ENCODE measurements around the gene OCIAD2. TPM values are rescaled to one million over a fixed set of nuclear protein-coding genes. Genes with fewer than 3 reads are reported as not detected.

OCIAD2 gene
- total RNA-seq, 1 donor from 2014 or later: 108 TPM

DNA sequence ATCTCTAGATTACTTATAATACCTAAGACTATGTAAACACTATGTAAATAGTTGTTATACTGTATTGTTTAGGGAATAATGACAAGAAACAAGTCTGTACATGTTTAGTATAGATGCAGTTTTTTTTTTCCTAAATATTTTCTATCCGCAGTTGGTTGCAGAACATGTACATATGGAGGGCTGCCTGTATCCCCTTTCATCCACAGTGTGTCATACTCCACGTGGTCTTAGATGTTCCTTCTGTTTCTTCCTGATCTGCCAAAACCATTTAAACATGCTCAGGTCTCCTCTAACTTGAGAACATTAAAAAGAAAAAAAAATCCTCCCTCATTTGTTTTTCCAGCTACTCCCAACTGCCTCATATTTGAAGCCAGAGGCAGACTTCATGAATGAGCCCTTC is 61.7 kb downstream of the OCIAD2 start:
- H3K9me3 Mint-ChIP-seq (ENCODE audit: low read depth): no peaks in the 10 kb centered on the region

DNA sequence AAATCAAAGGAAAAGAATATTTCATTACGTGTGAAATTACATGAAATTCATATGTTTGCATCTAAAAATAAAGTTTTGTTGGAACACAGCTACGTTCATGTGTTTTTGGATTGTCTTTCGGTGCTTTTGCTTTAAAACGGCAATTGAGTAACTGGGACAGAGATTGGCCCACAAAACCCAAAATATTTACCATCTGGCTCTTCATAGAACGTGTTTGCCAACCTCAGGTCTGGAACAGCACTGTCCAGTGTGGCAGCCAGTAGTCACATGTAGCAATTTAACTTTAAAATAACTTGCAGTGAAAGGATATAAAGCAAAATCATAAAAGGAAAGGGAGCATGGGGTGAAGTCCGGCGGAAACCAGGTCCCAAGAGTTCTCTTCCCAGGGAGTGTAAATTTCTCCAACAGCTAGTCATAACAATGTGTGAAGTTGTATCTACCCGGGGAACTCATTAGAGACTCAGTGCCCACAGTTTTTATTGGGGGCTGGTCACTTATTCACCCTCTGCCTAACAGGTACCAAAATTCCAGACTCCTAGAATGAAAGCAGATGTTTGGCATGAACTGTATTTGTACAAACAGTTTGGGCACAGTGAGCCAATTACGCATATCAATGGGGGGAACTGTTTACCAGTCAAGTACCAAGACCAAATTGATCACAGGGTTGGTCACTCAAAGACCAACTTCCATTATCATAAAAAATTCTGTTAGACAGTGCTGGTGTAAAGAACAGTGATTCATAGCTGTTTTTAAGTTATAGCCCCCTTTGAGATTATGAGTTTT is 65.3 kb downstream of the OCIAD2 start:
- DNase-seq (ENCODE audit: low spot score, unreplicated experiment): no peak
- Mint-ChIP-seq H3K4me1 (ENCODE audit: low read depth) (peaks cover 2% of the 10 kb centered on the region), H3K27me3 (no peaks in the 10 kb centered on the region), H3K36me3 (ENCODE audit: insufficient read depth) (peaks cover 34% of the 10 kb centered on the region), H3K27ac (no peak overlapping the region), H3K4me3 (ENCODE audit: low read depth) (no peak overlapping the region), H3K9me3 (ENCODE audit: low read depth) (no peaks in the 10 kb centered on the region)
- TF ChIP-seq, protein P1, sequence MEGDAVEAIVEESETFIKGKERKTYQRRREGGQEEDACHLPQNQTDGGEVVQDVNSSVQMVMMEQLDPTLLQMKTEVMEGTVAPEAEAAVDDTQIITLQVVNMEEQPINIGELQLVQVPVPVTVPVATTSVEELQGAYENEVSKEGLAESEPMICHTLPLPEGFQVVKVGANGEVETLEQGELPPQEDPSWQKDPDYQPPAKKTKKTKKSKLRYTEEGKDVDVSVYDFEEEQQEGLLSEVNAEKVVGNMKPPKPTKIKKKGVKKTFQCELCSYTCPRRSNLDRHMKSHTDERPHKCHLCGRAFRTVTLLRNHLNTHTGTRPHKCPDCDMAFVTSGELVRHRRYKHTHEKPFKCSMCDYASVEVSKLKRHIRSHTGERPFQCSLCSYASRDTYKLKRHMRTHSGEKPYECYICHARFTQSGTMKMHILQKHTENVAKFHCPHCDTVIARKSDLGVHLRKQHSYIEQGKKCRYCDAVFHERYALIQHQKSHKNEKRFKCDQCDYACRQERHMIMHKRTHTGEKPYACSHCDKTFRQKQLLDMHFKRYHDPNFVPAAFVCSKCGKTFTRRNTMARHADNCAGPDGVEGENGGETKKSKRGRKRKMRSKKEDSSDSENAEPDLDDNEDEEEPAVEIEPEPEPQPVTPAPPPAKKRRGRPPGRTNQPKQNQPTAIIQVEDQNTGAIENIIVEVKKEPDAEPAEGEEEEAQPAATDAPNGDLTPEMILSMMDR (IDR thresholded peaks at IDR 0.05; ENCODE audit: unreplicated experiment): no peak

More for the DNA sequence above, 61.7 kb downstream of the OCIAD2 start:
- Mint-ChIP-seq H3K27me3 (no peaks in the 10 kb centered on the region), H3K4me1 (ENCODE audit: low read depth) (peaks cover 2% of the 10 kb centered on the region), H3K27ac (no peak overlapping the region), H3K36me3 (ENCODE audit: insufficient read depth) (peaks cover 35% of the 10 kb centered on the region), H3K4me3 (ENCODE audit: low read depth) (no peak overlapping the region)
- TF ChIP-seq, protein P1 (IDR thresholded peaks at IDR 0.05; ENCODE audit: unreplicated experiment): no peak
- no peak for DNase-seq (ENCODE audit: low spot score, unreplicated experiment)

DNA sequence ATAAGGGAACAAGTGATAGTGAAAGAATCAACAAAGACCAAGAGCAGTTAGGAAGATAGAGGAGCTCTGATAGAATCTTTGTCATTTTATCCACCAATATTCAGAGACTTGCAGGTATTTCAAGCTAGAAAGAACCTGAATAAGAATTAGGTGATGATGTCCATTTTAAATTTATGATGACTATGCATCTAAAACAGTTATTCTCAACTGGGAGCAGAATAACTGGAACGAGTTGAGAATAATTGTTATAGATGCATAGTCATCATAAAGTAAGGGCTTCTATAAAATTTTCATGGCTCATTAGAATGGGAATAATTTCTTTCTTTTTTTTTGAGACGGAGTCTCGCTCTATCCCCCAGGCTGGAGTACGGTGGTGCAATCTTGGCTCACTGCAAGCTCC is 69.9 kb downstream of the OCIAD2 start:
- Mint-ChIP-seq H3K4me1 (ENCODE audit: low read depth) (peaks cover 9% of the 10 kb centered on the region), H3K27ac (no peak overlapping the region), H3K36me3 (ENCODE audit: insufficient read depth) (peaks cover 25% of the 10 kb centered on the region), H3K27me3 (no peaks in the 10 kb centered on the region), H3K4me3 (ENCODE audit: low read depth) (no peak overlapping the region), H3K9me3 (ENCODE audit: low read depth) (no peaks in the 10 kb centered on the region)
- DNase-seq (ENCODE audit: low spot score, unreplicated experiment): no peak
- TF ChIP-seq, protein P1 (IDR thresholded peaks at IDR 0.05; ENCODE audit: unreplicated experiment): no peak

Other genes with a start within 250 kb of the OCIAD2 start
- 61.0 and 65.5 TPM in 2 replicates for gene FRYL, start 126.5 kb downstream of the OCIAD2 start, total RNA-seq
- gene OCIAD1, start 75.7 kb downstream of the OCIAD2 start, total RNA-seq: 145 and 150 TPM in 2 replicates
- not detected in 2 replicates for gene CWH43, start 79.5 kb upstream of the OCIAD2 start, total RNA-seq